ENCODE measurements around the gene CLEC19A. TPM values are rescaled to one million over a fixed set of nuclear protein-coding genes. Genes with fewer than 3 reads are reported as not detected.

CLEC19A gene
- total and polyA plus RNA-seq, 2 donors (not counting 3 experiments of a cell fraction or from before 2014, with no cell fraction given): not detected

GRCh38 chr16:19314718-19315425 is 29.3 kb downstream of the CLEC19A start:
- no peak overlapping the region for H3K4me2 ChIP-seq (ENCODE audit: insufficient read depth, low read length)
- TF ChIP-seq, protein P1, sequence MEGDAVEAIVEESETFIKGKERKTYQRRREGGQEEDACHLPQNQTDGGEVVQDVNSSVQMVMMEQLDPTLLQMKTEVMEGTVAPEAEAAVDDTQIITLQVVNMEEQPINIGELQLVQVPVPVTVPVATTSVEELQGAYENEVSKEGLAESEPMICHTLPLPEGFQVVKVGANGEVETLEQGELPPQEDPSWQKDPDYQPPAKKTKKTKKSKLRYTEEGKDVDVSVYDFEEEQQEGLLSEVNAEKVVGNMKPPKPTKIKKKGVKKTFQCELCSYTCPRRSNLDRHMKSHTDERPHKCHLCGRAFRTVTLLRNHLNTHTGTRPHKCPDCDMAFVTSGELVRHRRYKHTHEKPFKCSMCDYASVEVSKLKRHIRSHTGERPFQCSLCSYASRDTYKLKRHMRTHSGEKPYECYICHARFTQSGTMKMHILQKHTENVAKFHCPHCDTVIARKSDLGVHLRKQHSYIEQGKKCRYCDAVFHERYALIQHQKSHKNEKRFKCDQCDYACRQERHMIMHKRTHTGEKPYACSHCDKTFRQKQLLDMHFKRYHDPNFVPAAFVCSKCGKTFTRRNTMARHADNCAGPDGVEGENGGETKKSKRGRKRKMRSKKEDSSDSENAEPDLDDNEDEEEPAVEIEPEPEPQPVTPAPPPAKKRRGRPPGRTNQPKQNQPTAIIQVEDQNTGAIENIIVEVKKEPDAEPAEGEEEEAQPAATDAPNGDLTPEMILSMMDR (IDR thresholded peaks at IDR 0.05; ENCODE audit: extremely low read depth in 1 of 2, insufficient read depth in 1 of 2, low read depth in 1 of 2, low read length in 2 of 2): no peak
- no peak for TF ChIP-seq EZH2 (IDR thresholded peaks at IDR 0.05; ENCODE audit: borderline replicate concordance, low read depth, low read length, severe bottlenecking)
- no peak for TF ChIP-seq FOS (IDR thresholded peaks at IDR 0.05; ENCODE audit: borderline replicate concordance, insufficient read depth, low read length)
- TF ChIP-seq MYC (IDR thresholded peaks at IDR 0.05; ENCODE audit: low read depth, low read length): no peak
- no peak for TF ChIP-seq POLR2A (IDR thresholded peaks at IDR 0.05; ENCODE audit: low read depth, low read length)
- TF ChIP-seq JUN (IDR thresholded peaks at IDR 0.05; ENCODE audit: borderline replicate concordance, insufficient read depth, insufficient read length, low read depth): no peak
- no peak for TF ChIP-seq GATA2 (IDR thresholded peaks at IDR 0.05; ENCODE audit: insufficient read depth, insufficient read length, low read depth, low read length)
- no peak for TF ChIP-seq MAX (IDR thresholded peaks at IDR 0.05; ENCODE audit: insufficient read depth, insufficient read length)
- no peak for TF ChIP-seq POLR2AphosphoS5 (IDR thresholded peaks at IDR 0.05; ENCODE audit: insufficient read depth, low read depth, low read length)
- DNase-seq (ENCODE audit: low read depth, low spot score) (no peak), FAIRE-seq (no peak)
- H2AFZ ChIP-seq (ENCODE audit: low read depth, low read length): no peak overlapping the region
- H3K9ac ChIP-seq (replicated peaks; ENCODE audit: extremely low read depth, insufficient read depth, low read length): no peak overlapping the region
- H3K4me1 ChIP-seq (ENCODE audit: control insufficient read depth, extremely low read depth, insufficient read depth, low read length): no peaks in the 10 kb centered on the region
- H3K36me3 ChIP-seq (ENCODE audit: control insufficient read depth in 2 of 2, extremely low read depth in 1 of 2, insufficient read depth in 2 of 2, low read length in 2 of 2): no peaks in the 10 kb centered on the region
- intact Hi-C loops (cut with micrococcal nuclease) (no loop called here), dilution Hi-C loops (cut with MboI; ENCODE audit: extremely low pct_ligation_motif_present, low sequenced_read_pairs) (no loop called here)
- H3K9me1 ChIP-seq (replicated peaks; ENCODE audit: control insufficient read depth, extremely low read depth, insufficient read depth, low read length): no peaks in the 10 kb centered on the region
- POLR2A ChIA-PET: no interaction called here
- CTCF ChIA-PET: no interaction called here
- no peak overlapping the region for H3K27ac ChIP-seq (ENCODE audit: insufficient read depth, low read depth, low read length)
- BruUV-seq (replicated peaks): no TSS peak
- H4K20me1 ChIP-seq (replicated peaks; ENCODE audit: control insufficient read depth, extremely low read depth, insufficient read depth, low read length): no peaks in the 10 kb centered on the region
- no peaks in the 10 kb centered on the region for H3K27me3 ChIP-seq (ENCODE audit: control insufficient read depth in 2 of 2, insufficient read depth in 2 of 2, low read length in 2 of 2)
- H3K9me3 ChIP-seq (replicated peaks; ENCODE audit: control insufficient read depth, insufficient read depth, low read length): no peaks in the 10 kb centered on the region
- no peak overlapping the region for H3K4me3 ChIP-seq (replicated peaks in 1 of 3; ENCODE audit: insufficient read depth in 1 of 3, low read depth in 1 of 3, low read length in 3 of 3)
- H3K79me2 ChIP-seq (ENCODE audit: control insufficient read depth, insufficient read depth, low read length): no peaks in the 10 kb centered on the region

All from endothelial cell of umbilical vein (primary cell).